HG02943 (cell line): ENCODE measurements around the gene AKR7A3.
A peak's percentile ranks its signal among the peaks of the same experiment; 100 is the strongest.
"Not testable (repeated sequence)": the region's sequence is repeated elsewhere in the genome, so short reads cannot be mapped to it uniquely, and the experiment has no call there.

Experiments used
- ATAC-seq: cut with Tn5 transposase; IDR thresholded peaks from one replicate; pipeline ENCODE4 v1.9.1; 2021; ENCODE audit warnings: mild to moderate bottlenecking, low read depth, moderate library complexity; ENCODE audit not compliant: unreplicated experiment

AKR7A3 gene

DNA sequence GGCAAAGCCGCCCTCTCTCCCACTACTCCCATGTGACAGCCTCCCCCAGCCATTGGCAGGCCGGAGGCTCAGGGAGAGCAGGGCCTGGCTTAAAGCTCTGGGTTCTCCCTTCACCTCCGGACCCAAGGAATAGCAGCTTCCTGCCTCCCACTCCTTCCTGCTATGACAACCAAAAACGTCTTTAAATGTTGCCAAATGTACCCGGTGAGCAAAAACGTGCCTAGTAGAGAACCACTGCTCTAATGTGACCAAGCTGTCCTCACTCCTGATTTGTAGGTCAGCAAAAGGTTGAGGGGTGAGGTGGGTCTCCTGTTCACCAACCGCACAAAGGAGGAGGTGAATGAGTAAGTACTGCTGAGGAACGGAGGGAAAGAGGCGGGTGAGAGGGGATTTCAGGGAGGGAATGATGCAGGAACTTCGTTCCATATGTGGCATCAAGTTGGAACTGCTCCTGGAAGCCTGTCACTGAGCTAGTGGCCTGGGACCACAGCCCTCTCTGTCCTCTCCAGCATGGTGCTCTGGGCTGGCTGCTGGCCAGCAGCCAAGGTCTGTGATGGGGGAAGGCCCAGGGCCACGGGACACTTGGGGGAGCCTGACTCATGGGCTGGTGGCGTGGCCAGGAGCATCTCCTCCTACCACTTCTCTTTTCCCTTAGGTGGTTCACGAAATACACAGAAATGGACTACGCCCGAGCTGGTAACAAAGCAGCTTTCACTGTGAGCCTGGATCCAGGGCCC is 31.2 kb downstream of the AKR7A3 start:
- ATAC-seq = no peak

- ATAC-seq = not testable (repeated sequence)
Observed at GRCh38 chr1:19256301-19256700, 32.3 kb downstream of the AKR7A3 start.

GRCh38 chr1:19255288-19255687 is 33.3 kb downstream of the AKR7A3 start:
- ATAC-seq = no peak

DNA sequence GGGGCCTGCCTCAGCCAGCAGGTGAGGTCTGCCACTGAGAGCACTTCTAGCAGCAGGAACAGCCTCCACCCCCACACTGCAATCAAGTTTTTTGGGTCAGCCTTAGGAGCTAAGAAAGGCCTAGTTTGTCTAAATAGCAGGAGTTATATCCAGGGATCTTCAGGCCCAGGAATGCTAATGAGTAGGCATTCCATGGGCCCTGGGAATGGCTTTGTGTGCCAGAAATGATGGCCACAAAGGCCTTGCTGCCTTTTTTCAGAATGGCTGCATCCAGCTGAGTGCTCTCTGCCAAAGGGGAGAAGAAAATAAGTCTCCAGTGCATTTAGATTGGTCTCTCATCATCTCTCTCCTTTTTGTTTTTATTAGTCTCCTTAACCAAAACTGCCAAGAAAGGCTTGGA is 34.2 kb downstream of the AKR7A3 start:
- no peak for ATAC-seq

DNA sequence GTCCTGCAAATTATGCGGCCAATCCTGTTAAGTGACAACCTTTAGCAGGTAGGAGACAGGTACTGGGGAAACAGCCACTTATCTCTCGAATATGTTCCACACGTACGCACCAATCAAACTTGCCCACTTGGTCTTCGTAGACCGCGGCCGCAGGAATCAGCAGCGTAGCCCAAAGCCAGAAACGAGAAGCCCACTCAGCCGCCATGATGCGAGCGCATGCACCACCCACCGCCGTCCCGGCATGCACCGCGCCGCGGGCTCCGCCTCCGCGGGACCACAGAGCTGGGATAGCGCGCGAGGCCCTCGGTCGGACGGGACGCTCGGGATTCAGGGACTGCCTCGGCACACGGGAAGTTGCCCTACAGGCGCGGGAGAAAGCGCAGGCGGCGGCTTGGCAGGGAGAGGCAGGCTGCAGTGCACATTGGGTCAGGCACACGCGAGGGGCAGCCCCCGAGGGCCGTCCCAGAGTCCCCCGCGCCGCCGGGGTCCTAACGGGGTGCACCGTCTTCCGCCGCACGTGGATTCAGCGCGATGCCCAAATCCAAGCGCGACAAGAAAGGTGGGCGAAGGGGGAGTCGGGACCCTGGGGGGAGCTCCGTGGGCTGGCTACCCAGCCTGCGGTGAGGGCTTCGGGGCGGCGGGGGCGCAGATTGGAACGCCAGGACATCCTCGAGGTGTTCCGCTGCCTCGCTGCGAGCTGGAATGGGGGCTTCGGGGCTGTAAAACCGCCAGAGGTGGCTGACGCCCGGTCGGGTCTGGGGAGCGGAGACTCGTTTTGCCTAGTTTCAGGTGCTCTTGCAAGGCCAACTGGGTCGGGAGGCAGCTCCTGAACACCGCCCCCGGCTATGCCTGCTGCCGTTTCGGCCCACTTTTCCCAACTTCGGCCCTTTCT is 37.0 kb downstream of the AKR7A3 start, which contains the start of the genes EMC1 and MRTO4:
Gene EMC1, minus strand, starts transcription at position 220 of the 892 bp plus-strand sequence. Its CDS starts 15 bp downstream, at position 205.
Gene MRTO4, plus strand, starts transcription at position 501 of the 892 bp plus-strand sequence. Its CDS starts 31 bp downstream, at position 532.
- ATAC-seq = peak; percentile 76

- ATAC-seq = no peak
Observed at GRCh38 chr1:19250629-19251304, 37.8 kb downstream of the AKR7A3 start.

GRCh38 chr1:19240673-19241538 is 47.7 kb downstream of the AKR7A3 start:
- ATAC-seq = no peak

- ATAC-seq = no peak
Observed at GRCh38 chr1:19239876-19240275, 48.7 kb downstream of the AKR7A3 start.

DNA sequence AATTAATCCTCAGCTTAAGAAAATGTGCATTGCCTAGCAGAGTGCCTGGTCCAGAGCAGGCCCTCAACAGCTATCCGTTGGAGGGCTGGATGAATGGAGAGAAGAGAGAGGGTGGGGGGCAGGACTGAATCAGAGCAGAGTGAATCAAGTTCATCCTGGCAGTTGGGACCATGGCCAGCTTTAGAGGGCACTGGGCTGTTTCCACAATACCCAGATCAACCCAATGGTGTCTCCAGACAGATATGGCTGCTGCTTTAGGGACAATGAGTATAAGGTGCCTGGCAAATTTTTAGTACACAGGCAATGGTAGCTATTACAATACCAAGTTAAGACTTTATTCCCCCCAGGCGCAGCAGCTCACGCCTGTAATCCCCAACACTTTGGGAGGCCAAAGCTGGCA is 54.3 kb downstream of the AKR7A3 start:
- ATAC-seq = no peak
